ENCODE data around the gene PROS1.
"Not testable (repeated sequence)": the region's sequence is repeated elsewhere in the genome, so short reads cannot be mapped to it uniquely, and the experiment has no call there.

The PROS1 gene

DNA sequence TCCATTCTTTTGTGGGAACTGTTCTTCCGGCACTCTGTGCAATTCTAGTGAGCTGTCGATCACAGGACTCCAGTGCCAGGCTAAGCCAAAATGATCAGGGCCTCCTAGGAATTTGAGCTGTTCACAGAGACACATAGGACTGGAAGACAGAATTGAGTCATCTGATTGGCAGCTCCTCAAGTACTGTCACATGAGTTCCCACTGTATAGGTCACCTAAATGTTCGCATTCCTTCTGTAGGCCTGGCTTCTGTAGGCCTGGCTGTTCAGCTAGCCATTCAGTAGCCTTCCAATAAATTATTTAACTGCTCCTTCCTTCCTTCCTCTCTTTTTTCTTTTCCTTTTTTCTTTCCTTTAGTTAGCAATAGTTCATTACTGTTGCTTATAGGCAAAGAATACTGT is 4.3 kb downstream of the PROS1 start:
- DNase-seq (ENCODE audit: low read depth): no peak

DNA sequence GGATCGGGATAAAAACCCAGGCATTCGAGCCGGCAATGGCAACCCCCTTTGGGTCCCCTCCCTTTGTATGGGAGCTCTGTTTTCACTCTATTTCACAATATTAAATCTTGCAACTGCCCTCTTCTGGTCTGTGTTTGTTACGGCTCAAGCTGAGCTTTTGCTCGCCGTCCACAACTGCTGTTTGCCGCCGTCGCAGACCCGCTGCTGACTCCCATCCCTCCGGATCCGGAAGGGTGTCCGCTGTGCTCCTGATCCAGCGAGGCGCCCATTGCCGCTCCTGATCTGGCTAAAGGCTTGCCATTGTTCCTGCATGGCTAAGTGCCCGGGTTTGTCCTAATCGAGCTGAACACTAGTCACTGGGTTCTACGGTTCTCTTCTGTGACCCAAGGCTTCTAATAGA is 8.6 kb downstream of the PROS1 start:
- DNase-seq (ENCODE audit: low read depth): not testable (repeated sequence)

DNA sequence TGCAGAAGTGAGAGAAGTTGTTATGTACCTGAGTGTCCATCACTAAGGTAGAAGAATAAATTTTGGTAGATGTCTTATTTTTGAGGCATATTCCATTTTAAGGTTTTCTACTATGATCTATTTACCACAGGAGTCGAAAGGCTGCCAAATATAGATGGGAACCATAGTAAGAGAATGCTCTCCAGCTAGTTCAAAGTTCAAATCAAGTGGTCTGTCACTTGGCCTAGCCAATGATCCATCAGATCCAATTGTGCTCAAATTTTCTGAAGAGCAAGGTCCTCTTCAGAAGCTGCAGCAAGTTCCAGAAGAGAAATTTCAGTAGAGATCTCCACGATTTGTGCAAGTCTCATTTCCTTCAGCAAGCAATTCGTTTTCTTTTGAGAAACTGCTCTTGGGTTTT is 10.9 kb downstream of the PROS1 start:
- no peak for DNase-seq (ENCODE audit: low read depth)

DNA sequence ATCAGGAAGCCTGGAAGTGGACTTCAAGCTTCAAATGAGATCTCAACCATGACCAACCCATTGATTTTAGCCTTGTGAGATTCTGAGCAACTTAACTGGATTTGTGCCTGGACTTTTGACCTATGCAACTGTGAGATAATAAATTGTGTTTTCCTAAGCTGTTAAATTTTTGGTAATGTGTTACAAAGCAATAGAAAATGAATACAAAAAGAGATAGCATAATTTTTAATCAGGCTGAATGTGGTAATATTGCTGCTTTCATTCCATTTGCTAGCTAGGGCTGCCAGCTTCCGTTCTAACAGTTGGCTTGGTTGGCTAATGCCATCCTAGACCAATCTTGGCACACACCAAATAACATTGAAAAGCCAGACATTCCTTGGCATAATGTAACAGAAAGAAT is 12.2 kb downstream of the PROS1 start:
- DNase-seq (ENCODE audit: low read depth): no peak

DNA sequence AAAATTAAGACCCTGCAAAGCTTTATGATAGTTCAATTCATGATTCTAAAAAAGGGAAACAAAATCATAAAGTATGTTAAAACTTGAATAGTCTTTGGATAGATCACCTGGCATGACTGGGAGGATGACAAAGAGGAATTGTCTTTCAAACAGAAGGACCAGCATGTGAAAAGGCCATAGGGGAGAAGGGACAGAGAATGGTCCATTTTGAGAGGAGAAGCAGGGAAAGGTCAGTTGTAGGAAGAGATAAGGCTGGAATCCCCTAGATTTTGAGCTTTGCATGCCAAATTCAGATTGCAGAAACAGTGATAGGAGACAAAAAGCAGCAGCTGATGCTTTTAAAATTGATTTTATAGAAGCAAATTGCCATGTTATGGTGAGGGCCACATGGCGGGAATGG is 12.7 kb downstream of the PROS1 start:
- no peak for DNase-seq (ENCODE audit: low read depth)

DNA sequence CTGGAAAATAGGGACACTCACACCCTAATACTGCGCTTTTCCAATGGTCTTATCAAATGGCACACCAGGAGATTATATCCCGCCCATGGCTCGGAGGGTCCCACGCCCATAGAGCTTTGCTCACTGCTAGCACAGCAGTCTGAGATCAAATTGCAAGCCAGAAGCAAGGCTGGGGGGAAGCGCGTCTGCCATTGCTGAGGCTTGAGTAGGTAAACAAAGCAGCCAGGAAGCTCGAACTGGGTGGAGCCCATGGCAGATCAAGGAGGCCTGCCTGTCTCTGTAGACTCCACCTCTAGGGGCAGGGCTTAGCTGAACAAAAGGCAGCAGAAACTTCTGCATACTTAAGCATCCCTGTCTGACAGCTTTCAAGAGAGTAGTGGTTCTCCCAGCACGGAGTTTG is 23.7 kb downstream of the PROS1 start:
- not testable (repeated sequence) for DNase-seq (ENCODE audit: low read depth)

DNA sequence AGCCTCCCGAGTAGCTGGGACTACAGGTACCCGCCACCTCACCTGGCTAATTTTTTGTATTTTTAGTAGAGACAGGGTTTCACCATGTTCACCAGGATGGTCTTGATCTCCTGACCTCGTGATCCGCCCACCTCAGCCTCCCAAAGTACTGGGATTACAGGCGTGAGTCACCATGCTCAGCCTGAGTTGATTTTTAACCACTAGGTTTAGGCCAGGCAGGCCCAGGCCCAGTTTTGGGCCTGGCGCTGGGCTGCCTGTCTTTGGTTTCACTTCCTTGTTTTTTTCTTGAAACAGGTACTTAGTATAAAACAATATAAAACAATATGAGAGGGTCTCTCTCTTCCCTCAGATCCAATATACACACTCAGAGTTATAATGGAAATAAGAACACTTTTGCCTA is 36.2 kb downstream of the PROS1 start:
- DNase-seq (ENCODE audit: low read depth): not testable (repeated sequence)

DNA sequence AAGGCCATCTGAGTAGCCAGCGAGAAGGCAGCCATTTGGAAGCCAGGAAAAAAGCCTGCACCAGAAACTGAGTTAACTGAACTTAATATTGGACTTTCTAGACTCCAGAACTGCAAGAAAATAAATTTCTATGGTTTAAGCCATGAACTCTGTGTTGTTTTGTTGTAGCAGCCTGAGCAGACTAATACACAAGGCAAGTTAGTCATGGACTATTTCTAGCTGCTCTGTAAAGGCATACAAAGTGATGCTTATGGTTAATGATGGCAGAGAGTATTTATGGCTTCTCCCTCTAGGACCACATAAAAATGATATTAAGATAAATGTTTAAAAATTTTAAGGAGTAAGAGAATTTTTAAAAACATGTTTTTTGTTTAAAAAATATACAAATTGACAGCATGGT is 37.1 kb downstream of the PROS1 start:
- no peak for DNase-seq (ENCODE audit: low read depth)

DNA sequence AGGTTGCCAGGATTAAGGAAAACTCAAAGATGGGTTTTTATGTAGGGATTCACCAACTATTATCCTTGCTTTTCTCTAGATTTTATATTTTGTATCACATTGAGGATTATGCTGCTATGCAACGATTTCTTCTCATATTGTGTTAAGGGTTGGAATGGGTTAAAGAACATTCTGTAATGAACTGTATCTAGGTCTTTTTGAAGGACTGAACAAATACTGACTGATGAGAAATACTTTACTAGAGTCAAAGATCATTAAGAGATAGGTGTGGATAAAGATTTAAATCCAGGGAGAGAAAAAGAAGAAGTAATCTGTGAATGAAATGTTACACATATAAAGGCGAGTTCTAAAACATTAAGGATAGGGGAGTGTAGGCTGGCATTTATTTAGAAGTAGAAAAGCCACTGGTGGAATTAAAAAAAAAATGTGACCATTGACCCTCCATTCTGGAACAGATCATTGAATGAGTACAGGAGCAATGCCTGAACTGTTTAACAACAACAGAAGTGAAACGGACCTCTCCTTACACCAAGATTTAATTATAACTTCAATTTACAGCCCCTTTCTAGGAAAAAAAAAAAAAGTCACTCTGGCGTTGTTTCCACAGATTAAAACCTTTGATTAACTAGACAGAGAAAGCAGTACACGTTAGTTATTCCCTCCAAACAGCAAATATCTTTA is 39.2 kb downstream of the PROS1 start:
- DNase-seq (ENCODE audit: low read depth): no peak

DNA sequence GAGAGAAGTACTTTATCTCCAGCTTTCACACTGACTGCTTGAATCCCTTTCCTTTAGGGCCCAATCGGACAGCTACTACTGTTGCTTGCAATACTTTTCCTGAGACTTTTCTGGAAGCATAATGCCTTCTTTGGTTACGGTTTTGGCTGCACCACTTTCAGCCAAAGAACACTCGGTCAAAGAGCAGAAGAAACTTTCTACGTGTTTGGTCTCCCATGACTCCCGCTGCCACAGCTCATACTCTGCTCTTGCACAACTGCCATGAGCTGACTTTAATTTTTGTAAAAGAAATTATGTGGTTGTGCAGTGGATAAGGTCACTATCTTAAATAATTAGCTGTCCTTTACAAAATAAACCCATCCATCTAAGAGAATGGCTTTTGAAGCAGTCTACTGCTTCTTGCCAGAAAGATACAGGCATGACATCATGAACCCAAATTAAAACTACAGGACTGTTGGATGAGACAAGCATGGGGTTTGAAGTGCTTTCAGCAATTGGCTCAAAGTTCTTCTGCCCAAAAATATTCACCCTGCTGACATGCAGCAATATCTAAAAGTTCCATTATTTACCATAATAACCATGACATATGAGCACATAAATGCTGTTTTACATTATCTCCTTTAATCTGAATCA is 42.0 kb downstream of the PROS1 start:
- DNase-seq (ENCODE audit: low read depth): no peak

DNA sequence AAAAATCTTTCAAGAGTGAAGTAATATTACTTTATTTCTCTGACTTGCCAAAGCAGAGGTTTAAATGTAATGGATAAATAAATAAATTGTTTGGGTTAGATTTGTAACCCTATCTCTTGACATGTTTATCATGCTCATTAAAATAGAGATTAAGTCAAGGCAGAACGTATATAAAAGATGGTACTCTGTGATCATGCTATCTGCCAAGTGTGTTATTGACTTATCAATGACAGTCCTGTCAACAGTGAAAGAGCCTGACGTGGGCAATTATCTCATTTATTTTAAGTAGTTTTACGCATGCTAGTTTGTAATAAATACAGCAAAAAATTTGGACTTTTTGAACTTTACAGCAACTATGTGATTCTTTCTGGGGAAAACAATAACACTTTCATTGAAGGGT is 43.7 kb downstream of the PROS1 start:
- no peak for DNase-seq (ENCODE audit: low read depth)

DNA sequence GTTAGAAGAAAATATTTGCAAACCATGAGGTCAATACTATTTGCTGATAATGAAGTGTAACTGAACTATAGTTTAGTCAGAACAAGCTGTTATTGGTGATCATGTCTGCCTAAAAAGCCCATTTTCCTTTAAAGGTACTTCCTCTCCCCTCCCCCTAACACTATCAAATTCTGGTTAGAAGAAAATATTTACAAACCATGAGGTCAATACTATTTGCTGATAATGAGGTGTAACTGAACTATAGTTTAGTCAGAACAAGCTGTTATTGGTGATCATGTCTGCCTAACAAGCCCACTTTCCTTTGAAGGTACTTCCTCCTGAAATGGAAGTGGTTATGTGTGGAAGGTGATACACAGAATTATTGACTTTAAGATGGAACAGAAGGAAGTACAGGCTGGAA is 46.9 kb downstream of the PROS1 start:
- no peak for DNase-seq (ENCODE audit: low read depth)

DNA sequence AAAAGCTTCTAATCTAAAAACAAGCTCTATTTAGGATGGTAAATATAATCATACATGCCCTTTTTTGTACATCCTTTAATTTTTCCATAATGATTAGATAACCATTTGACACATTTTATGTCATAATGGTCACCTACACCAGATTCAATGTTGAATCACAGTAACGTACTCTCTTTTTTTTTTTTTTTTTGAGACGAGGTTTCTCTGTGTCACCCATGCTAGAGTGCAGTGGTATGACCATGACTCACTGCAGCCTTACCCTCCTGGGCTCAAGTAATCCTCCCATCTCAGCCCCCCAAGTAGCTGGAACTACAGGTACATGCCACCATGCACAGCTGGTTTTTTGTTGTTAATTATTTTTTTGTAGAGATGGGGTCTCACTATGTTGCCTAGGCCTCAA is 49.2 kb downstream of the PROS1 start:
- no peak for DNase-seq (ENCODE audit: low read depth)

DNA sequence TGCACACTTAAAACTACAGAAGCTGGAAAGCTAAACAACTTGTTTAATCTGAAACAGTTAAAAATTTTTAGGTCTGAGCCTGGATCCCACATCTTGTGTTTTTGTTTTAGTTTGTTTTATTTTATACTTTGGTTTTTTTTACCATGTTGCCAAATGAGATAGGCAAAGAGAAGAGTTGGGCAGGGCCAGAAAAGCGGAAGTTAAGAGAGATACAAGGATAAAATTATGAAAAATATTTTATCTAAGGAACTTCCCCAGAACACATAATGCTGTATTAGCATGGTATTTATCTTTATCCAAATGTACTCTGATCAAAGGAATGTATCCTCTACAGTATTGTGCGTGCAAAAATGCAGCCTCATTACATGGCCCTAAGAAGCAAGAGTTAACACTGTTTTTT is 50.7 kb downstream of the PROS1 start:
- no peak for DNase-seq (ENCODE audit: low read depth)

DNA sequence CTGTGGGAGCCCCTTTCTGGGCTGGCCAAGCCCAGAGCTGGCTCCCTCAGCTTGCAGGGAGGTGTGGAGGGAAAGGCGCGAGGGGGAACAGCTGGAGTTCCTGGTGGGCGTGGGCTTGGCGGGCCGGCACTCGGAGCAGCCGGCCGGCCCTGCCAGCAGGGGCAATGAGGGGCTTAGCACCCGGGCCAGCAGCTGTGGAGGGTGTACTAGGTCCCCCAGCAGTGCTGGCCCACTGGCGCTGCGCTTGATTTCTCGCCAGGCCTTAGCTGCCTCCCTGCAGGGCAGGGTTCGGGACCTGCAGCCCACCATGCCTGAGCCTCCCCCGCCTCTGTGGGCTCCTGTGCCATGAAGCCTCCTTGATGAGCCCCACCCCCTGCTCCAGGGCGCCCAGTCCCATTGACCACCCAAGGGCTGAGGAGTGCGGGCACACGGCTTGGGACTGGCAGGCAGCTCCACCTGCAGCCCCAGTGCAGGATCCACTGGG is 56.1 kb downstream of the PROS1 start:
- DNase-seq (ENCODE audit: low read depth): not testable (repeated sequence)

DNA sequence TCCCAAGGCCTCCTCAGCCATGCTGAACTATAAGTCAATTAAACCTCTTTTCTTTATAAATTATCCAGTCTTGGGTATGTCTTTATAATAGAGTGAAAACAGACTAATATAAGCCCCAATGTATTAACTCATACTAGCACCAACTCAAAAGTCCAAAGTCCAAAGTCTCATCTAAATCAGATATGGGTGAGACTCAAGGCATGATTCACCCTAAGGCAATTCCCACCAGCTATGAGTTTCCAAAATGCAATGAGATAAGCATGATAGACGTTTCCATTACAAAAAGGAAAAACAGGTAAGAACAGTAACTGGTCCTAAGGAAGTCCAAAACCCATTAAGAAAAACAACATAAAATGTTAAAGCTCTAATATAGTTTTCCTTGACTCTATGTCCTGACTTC is 60.1 kb downstream of the PROS1 start:
- not testable (repeated sequence) for DNase-seq (ENCODE audit: low read depth)

DNA sequence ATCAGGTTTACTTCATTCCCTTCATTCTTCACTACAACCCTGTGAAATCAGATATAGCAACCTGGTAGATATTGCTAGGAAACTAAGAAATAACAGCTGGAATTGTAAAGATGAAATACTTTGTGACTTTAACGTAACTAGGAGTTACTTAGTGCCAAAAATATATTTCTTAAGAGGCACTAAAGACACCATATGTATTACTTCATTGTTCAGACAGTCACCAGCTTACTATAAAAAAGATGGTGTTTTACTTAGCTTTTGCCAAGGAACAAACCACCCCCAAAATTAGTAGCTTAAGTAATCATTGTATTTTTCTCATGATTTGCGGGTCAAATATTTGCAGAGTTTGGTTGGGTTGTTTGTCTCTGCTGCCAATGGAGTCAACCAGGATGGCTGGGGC is 62.5 kb downstream of the PROS1 start:
- DNase-seq (ENCODE audit: low read depth): no peak

DNA sequence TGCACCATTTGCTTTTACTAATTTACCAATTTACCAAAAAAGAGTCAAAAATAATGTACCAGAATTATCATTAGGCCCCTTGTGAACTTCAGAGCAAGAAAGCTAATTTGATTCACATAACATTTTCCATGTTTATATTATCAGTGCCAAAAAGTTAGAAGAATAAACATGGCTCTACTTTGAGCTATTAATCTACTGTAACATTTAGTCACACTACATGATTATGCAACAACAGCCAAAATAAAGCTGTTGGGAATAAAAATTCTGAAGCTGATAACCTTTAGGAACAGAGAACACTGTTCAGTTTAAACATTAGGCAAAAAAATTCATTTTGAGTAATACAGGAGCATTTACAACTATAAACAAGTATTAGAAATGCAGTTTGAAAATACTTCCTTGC is 63.6 kb downstream of the PROS1 start:
- no peak for DNase-seq (ENCODE audit: low read depth)

DNA sequence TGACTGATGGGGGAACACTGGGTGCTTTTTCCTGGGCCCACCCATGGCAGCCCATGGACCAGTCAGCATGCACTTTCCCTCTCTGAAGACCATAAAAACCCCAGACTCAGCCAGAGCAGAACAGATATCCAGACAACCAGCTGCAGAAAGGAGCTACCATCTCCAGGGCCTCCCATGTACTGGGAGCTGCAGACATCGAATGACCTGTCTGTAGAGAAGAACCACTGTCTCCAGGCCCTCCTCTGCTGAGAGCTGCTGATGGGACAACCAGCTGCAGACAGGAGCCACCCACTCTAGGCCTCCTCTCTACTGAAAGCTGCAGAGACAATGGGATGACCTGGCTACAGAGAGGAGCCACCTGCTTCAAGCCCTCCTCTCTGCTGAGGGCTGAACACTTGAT is 66.6 kb downstream of the PROS1 start:
- DNase-seq (ENCODE audit: low read depth): no peak

DNA sequence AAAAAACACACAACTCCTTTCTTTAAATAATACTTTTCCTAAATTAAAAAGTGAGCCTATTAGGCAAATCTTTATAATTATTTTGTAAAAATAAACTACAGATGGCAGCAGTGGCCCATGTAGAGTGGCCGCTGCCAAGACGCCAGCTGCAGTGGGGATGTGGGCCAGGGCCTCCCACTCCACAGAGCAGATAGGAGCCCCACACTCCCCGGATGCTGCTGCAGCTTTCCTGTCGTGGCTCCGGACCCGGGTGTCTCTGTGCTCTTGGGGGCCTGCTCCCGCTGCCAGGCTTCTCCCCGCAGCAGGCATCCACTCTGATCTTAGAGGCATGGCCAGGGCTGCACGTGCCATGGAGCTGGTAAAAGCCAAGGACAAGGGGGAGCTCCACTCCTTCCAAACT is 67.5 kb downstream of the PROS1 start:
- DNase-seq (ENCODE audit: low read depth): no peak

DNA sequence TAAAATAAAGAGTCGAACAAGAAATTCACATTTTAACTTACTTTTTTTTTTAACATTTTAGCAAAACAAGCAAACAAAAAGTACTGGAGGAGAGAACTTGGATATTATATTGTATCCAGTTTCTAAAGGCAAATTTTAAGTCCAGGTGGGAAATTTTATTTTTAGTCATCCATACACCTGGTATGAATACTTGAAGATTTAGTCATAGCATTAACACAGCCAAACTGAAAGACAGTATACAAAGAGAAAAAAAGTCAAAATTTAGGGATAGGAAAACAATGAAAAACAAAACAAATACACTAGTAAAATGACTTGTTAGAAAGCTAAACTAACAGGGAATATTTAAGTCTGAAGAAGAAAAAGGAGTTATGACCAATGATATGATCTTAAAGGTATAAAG is 69.1 kb downstream of the PROS1 start:
- no peak for DNase-seq (ENCODE audit: low read depth)

DNA sequence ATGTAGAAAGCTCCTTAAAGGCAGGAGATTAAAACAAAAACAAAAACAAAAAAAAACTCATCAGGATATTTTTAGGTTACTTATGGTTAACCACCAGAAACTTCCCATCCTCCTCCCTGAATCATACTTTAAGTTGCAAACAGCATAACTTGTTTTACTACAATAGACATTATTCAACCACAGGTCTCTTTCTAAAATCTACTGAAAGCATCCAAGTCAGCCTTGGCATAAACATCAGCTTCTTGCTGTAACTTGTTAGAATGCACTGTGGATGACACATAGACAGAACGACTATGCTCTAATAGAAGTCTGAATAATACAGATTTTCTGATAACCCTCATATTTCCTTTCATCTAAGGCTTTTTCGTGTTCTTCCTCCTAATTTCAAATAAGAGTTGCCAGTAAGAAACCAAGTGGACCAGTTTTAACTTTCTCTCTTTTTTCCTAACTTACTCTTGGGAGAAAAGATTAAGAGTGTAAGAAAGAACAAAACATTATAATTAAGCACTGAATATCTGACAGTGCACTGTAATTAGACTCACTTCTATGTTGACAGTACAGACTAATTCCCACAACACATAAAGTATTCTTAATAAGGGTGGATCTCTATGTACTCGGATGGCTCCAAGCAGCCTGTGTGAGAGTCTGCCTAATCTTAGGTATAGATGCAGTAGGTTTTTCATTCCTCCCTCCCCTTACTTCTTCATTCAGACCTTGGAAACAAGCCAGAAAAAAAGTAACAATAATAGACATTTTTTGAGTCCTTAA is 95.3 kb downstream of the PROS1 start:
- not testable (repeated sequence) for DNase-seq (ENCODE audit: low read depth)

DNA sequence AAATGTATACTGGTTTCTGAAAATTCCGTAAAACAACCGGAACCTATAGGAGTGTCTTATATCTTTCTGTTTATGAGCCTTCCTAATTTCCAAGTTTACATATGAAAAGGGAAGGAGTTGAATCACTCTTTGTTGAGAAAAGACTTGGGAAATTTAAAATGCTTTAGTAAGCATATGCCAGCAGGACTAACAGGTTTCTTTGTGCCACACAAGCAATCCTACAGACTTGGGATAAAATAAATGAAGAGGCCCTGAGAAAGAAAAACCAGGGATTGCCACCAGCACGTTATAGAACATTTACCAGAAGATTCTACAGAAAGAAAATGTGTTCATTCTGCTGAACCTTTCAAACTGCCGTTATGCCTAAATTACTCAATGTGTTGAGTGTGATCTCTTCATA is 96.3 kb downstream of the PROS1 start:
- DNase-seq (ENCODE audit: low read depth): not testable (repeated sequence)
